SK-N-SH (cell line): ENCODE results near the gene CIAO2B.

Experiments used
- EZH2phosphoT487 ChIP-seq: fragments of 200-600 bp; sonication (generic); IDR thresholded peaks from 2 replicates; pipeline ENCODE4 v1.6.1; 2017; ENCODE audit warnings: low read depth, mixed run types, mild to moderate bottlenecking, antibody characterized with exemption, moderate library complexity, borderline replicate concordance
- FOSL2 ChIP-seq: IDR thresholded peaks from 2 replicates; pipeline ENCODE4 v1.4.0; 2012; ENCODE audit warnings: low read depth, mild to moderate bottlenecking, moderate library complexity, borderline replicate concordance
- RCOR1 ChIP-seq: fragments of 150-350 bp; IDR thresholded peaks from 2 replicates; pipeline ENCODE4 v1.6.1; 2017; ENCODE audit warnings: antibody characterized with exemption, low read length
- TF ChIP-seq, protein P1 (sequence below): fragments of 200-600 bp; sonication (generic); IDR thresholded peaks from 2 replicates; pipeline ENCODE4 v1.6.1; 2017; ENCODE audit warnings: antibody characterized with exemption, mild to moderate bottlenecking, moderate library complexity
- TF ChIP-seq, protein P2 (sequence below): IDR thresholded peaks from 2 replicates; pipeline ENCODE4 v1.4.0; 2012; ENCODE audit warnings: low read depth, borderline replicate concordance

DNA sequence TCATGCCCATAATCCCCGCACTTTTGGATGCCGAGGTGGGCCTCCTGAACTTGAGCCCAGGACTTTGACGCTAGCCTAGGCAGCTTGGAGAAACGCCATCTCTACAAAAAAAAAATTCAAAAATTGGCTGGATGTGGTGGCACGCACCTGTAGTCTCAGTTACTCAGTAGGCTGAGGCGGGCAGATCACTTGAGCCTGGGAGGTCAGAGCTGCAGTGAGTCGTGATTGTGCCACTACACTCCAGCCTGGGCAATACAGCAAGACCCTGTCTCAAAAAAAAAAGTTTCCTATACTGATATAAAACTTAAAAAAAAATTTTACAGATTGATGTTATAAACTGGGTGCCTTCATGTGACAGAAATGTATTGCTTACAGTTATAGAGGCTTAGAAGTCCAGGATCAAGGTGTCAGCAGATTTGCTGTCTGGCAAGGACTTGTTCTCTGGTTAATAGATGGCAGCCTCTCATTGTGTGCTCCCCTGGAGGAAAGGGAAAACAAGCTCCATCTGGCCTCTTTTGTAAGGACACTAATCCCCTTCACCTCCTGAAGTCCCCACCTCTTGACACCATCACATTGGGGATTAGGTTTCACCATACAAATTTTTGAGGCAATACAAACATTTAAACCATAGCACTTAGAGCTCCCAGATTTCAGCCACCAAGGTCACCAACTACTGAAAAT lies 18.4 kb upstream of the CIAO2B start:
- TF ChIP-seq, protein P1, sequence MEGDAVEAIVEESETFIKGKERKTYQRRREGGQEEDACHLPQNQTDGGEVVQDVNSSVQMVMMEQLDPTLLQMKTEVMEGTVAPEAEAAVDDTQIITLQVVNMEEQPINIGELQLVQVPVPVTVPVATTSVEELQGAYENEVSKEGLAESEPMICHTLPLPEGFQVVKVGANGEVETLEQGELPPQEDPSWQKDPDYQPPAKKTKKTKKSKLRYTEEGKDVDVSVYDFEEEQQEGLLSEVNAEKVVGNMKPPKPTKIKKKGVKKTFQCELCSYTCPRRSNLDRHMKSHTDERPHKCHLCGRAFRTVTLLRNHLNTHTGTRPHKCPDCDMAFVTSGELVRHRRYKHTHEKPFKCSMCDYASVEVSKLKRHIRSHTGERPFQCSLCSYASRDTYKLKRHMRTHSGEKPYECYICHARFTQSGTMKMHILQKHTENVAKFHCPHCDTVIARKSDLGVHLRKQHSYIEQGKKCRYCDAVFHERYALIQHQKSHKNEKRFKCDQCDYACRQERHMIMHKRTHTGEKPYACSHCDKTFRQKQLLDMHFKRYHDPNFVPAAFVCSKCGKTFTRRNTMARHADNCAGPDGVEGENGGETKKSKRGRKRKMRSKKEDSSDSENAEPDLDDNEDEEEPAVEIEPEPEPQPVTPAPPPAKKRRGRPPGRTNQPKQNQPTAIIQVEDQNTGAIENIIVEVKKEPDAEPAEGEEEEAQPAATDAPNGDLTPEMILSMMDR, result no peak
- TF ChIP-seq RCOR1 (no peak), EZH2phosphoT487 (no peak), FOSL2 (no peak)
- TF ChIP-seq, protein P2, sequence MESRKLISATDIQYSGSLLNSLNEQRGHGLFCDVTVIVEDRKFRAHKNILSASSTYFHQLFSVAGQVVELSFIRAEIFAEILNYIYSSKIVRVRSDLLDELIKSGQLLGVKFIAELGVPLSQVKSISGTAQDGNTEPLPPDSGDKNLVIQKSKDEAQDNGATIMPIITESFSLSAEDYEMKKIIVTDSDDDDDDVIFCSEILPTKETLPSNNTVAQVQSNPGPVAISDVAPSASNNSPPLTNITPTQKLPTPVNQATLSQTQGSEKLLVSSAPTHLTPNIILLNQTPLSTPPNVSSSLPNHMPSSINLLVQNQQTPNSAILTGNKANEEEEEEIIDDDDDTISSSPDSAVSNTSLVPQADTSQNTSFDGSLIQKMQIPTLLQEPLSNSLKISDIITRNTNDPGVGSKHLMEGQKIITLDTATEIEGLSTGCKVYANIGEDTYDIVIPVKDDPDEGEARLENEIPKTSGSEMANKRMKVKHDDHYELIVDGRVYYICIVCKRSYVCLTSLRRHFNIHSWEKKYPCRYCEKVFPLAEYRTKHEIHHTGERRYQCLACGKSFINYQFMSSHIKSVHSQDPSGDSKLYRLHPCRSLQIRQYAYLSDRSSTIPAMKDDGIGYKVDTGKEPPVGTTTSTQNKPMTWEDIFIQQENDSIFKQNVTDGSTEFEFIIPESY, result no peak
